ENCODE measurements around the gene ABAT.

DNA sequence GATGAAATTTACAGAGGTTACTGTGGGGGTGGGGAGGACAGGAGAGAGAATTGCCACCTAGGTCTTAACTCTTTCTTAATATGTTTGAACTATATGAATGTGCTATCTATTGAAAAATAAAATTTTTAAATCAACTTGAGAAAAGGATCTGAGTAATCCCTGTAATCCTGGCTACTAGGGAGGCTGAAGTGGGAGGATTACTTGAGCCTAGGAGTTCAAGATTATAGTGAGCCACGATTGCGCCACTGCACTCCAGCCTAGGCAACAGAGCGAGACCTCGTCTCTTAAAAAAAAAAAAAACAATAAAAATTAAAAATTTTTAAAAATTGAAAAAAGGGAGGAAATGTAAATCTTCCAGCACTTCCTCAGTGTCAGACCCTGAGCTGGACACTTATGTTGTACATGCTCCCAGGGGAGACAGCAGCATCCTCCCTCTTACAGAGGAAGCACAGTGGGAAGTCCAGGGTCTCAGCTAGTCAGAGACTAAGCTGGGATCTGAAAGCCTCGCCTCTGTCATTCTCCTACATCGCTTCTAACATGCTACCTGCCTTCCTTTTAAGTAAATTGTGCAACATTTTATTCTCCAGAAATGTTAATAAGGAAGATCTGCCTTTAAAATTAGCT, 145.1 kb downstream of the ABAT start:
- TF ChIP-seq, protein P1, sequence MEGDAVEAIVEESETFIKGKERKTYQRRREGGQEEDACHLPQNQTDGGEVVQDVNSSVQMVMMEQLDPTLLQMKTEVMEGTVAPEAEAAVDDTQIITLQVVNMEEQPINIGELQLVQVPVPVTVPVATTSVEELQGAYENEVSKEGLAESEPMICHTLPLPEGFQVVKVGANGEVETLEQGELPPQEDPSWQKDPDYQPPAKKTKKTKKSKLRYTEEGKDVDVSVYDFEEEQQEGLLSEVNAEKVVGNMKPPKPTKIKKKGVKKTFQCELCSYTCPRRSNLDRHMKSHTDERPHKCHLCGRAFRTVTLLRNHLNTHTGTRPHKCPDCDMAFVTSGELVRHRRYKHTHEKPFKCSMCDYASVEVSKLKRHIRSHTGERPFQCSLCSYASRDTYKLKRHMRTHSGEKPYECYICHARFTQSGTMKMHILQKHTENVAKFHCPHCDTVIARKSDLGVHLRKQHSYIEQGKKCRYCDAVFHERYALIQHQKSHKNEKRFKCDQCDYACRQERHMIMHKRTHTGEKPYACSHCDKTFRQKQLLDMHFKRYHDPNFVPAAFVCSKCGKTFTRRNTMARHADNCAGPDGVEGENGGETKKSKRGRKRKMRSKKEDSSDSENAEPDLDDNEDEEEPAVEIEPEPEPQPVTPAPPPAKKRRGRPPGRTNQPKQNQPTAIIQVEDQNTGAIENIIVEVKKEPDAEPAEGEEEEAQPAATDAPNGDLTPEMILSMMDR (IDR thresholded peaks at IDR 0.05; ENCODE audit: poor library complexity) = no peak
- no peak for TF ChIP-seq EZH2 (IDR thresholded peaks at IDR 0.05; ENCODE audit: borderline replicate concordance)
